Measurements from ENCODE around the gene DTYMK.

The DTYMK gene

DNA sequence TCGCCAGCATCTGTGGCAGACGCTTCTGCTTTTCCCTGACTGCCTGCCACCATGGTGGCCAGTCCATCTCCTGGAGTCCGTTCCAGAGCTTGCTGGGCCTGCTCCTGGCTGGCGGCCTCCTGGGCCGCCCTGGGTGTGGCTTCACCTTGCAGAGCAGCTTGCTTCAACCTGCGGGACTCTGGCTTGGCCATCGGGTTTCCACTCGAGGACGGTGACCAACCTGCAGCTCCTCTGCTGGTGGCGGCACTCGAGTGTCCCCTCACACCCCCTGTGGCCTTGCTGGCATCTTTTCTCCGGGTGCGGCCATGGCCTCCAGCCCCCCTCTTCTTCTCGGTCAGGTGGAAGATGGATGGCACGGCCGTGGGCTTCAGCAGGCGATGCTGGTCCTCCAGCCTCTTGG, 53.1 kb downstream of the DTYMK start:
- POLR2A ChIA-PET = no interaction called here
- DNase-seq (ENCODE audit: extremely low spot score) = no peak
- no peak for TF ChIP-seq CTCF (IDR thresholded peaks at IDR 0.05; ENCODE audit: control extremely low read depth, extremely low read depth, low read depth, missing control alignments)
- CTCF ChIA-PET = interaction anchor here (1.3 to 2.1 kb wide), 4 partner anchors 10 to 23 kb away, joined by 3 to 8 read pairs (median 3); no protein-coding TSS in a partner anchor

DNA sequence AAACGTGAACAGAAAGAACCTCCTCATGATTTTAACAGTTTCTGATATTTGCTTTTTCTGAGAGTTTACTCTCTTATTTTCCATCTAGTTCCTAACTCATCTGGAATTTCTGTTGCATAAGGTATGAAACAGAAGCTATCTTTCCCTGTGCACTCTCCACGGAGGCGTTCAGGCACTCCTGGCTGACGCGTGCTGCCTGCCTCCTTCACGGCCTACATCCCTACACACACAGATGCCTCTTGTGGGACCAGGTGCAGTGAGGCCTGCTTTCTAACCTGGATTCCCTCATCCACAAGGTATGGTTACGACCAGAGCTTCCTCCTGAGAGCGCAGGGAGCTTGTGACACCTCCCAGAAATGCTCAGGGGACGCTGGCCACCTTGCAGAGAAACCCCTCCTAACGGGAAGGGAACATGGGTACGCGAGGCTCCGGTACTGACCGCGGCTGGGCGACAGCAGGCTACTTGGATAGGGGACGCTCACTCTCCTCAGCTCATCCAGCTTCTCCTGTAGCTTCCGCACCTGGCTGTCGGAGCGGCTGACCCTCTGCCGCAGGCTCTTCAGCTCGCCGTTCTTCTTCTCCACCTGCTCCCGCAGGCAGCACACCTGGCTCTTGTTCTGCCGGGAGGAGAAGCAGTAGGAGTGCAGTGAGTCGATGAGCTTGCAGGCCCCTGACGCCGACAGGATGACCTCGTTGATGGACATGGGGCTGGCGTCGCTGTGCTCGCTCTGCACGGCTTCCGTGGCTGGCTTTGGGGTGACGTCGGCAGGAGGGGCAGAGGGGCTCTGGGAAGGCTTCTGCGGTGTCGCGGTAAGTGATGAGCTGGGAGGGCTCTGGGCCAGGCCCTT, 53.9 kb downstream of the DTYMK start:
- CTCF ChIA-PET = interaction anchor here (1.1 to 2.1 kb wide), 3 partner anchors 10 to 19 kb away, joined by 3 to 8 read pairs (median 3); no protein-coding TSS in a partner anchor
- no peak for TF ChIP-seq CTCF (IDR thresholded peaks at IDR 0.05; ENCODE audit: control extremely low read depth, extremely low read depth, low read depth, missing control alignments)
- POLR2A ChIA-PET = no interaction called here
- DNase-seq (ENCODE audit: extremely low spot score) = no peak

GRCh38 chr2:241629762-241630435, 56.7 kb downstream of the DTYMK start:
- POLR2A ChIA-PET = no interaction called here
- CTCF ChIA-PET = interaction anchor here (1.7 to 1.9 kb wide), 3 partner anchors 8 to 12 kb away, joined by 3 to 8 read pairs (median 4); no protein-coding TSS in a partner anchor
- DNase-seq (ENCODE audit: extremely low spot score) = no peak

GRCh38 chr2:241627675-241628074, 58.9 kb downstream of the DTYMK start:
- POLR2A ChIA-PET = no interaction called here
- TF ChIP-seq CTCF (IDR thresholded peaks at IDR 0.05; ENCODE audit: control extremely low read depth, extremely low read depth, low read depth, missing control alignments) = no peak
- DNase-seq (ENCODE audit: extremely low spot score) = no peak
- CTCF ChIA-PET = no interaction called here

More at GRCh38 chr2:241629762-241630435, 56.7 kb downstream of the DTYMK start:
- TF ChIP-seq CTCF (IDR thresholded peaks at IDR 0.05; ENCODE audit: control extremely low read depth, extremely low read depth, low read depth, missing control alignments) = no peak
